GM18511 (cell line): ENCODE data around the gene PRRC1.

Source experiments
- ATAC-seq: cut with Tn5 transposase; IDR thresholded peaks from one replicate; pipeline ENCODE4 v1.9.1; 2021; ENCODE audit warnings: mild to moderate bottlenecking, moderate library complexity; ENCODE audit not compliant: unreplicated experiment

The PRRC1 gene

GRCh38 chr5:127517480-127518318 is at the start of gene PRRC1:
Gene PRRC1, plus strand, starts transcription at chr5:127517640. Its CDS starts 5,840 bp downstream, at chr5:127523480.
- peak; percentile 93 for ATAC-seq

- no peak for ATAC-seq
These were observed 46.2 kb upstream of the PRRC1 start for GRCh38 chr5:127471211-127471610.

GRCh38 chr5:127472700-127473099 is 44.7 kb upstream of the PRRC1 start:
- ATAC-seq: no peak

- ATAC-seq: no peak
These were observed 31.0 kb upstream of the PRRC1 start for GRCh38 chr5:127486471-127486870.

GRCh38 chr5:127492854-127493738 is 24.3 kb upstream of the PRRC1 start:
- ATAC-seq: peak; percentile 88

GRCh38 chr5:127498548-127498947 is 18.9 kb upstream of the PRRC1 start:
- ATAC-seq: no peak

- no peak for ATAC-seq
These were observed 11.5 kb upstream of the PRRC1 start for GRCh38 chr5:127505905-127506304.

GRCh38 chr5:127506616-127507015 is 10.8 kb upstream of the PRRC1 start:
- ATAC-seq: no peak

GRCh38 chr5:127508644-127509373 is 8.6 kb upstream of the PRRC1 start:
- ATAC-seq: no peak

GRCh38 chr5:127513408-127513970 is 4.0 kb upstream of the PRRC1 start:
- no peak for ATAC-seq

GRCh38 chr5:127514816-127515215 is 2.6 kb upstream of the PRRC1 start:
- ATAC-seq: no peak

- ATAC-seq: no peak
These were observed 1.6 kb upstream of the PRRC1 start for GRCh38 chr5:127515693-127516440.

GRCh38 chr5:127517110-127517479 is 345 bp upstream of the PRRC1 start:
- peak; percentile 39 for ATAC-seq

- ATAC-seq: peak; percentile 28
These were observed 830 bp downstream of the PRRC1 start for GRCh38 chr5:127518319-127518621.

- no peak for ATAC-seq
These were observed 2.1 kb downstream of the PRRC1 start for GRCh38 chr5:127519527-127519926.

GRCh38 chr5:127521138-127521770 is 3.8 kb downstream of the PRRC1 start:
- ATAC-seq: no peak

- ATAC-seq: no peak
These were observed 7.7 kb downstream of the PRRC1 start for GRCh38 chr5:127525181-127525580.

- ATAC-seq: no peak
These were observed 12.7 kb downstream of the PRRC1 start for GRCh38 chr5:127529904-127530682.

GRCh38 chr5:127536687-127537086 is 19.2 kb downstream of the PRRC1 start:
- ATAC-seq: no peak
